Large intestine (tissue), 3 donors: ENCODE data around the gene SEC24D. TPM values are rescaled to one million over a fixed set of nuclear protein-coding genes. Genes with fewer than 3 reads are reported as not detected.

Source experiments
- DNase-seq, 2 donors: peaks; one replicate each; pipeline versions ENCODE4 v3.0.0 to v3.0.0-alpha.2; 2013
- H3K27ac ChIP-seq: one replicate; pipeline ENCODE4 v1.5.1; 2013; ENCODE audit warnings: low read length
- H3K27me3 ChIP-seq: 2 replicates; pipeline ENCODE4 v1.6.1; 2013; ENCODE audit warnings: low read length; ENCODE audit not compliant: control insufficient read depth, insufficient read depth
- H3K36me3 ChIP-seq: 2 replicates; pipeline ENCODE4 v1.6.1; 2013; ENCODE audit warnings: low read length; ENCODE audit not compliant: control insufficient read depth, insufficient read depth
- H3K4me1 ChIP-seq: one replicate; pipeline ENCODE4 v1.6.1; 2013; ENCODE audit warnings: low read length; ENCODE audit not compliant: control insufficient read depth, insufficient read depth
- H3K4me3 ChIP-seq: one replicate; pipeline ENCODE4 v1.5.1; 2013; ENCODE audit warnings: low read length
- H3K9me3 ChIP-seq: one replicate; pipeline ENCODE4 v1.6.1; 2013; ENCODE audit warnings: mild to moderate bottlenecking, low read depth, low read length, moderate library complexity; ENCODE audit not compliant: control insufficient read depth
- whole genome bisulfite sequencing: methylation state at CpG from one replicate; pipeline ENCODE4 v1.1.5; 2013; ENCODE audit warnings: low lambda C conversion rate; ENCODE audit not compliant: insufficient coverage; 5-methylcytosine and 5-hydroxymethylcytosine counted together
- polyA plus RNA-seq: library from polyadenylated mRNA; unstranded; fragments of 120-200 nt; gene quantifications from one replicate; pipeline ENCODE4 v1.2.1, GENCODE V29; 2013

Gene SEC24D
- polyA plus RNA-seq, 1 donor = 61.5 TPM

- no peaks in the 10 kb centered on the region for H3K9me3 ChIP-seq
- no CpG with 5 or more reads among the region's 2 CpGs for WGBS
- H3K4me1 ChIP-seq = no peaks in the 10 kb centered on the region
- H3K36me3 ChIP-seq = no peaks in the 10 kb centered on the region
- no peak overlapping the region for H3K27ac ChIP-seq
- no peak for DNase-seq
- H3K27me3 ChIP-seq = peaks cover 4% of the 10 kb centered on the region
- H3K4me3 ChIP-seq = no peak overlapping the region
Observed at GRCh38 chr4:118869808-118870342, 33.9 kb upstream of the SEC24D start.

- Histone ChIP-seq H3K4me1 (no peaks in the 10 kb centered on the region), H3K36me3 (no peaks in the 10 kb centered on the region), H3K27ac (no peak overlapping the region), H3K27me3 (peaks cover 6% of the 10 kb centered on the region), H3K9me3 (no peaks in the 10 kb centered on the region), H3K4me3 (no peak overlapping the region)
- DNase-seq = no peak
- 83% methylated on average over 2 of the region's 3 CpGs for WGBS
Observed at GRCh38 chr4:118867311-118868067, 31.6 kb upstream of the SEC24D start.

GRCh38 chr4:118866442-118866841 lies 30.5 kb upstream of the SEC24D start:
- no CpG with 5 or more reads among the region's 1 CpG for WGBS
- Histone ChIP-seq H3K27ac (no peak overlapping the region), H3K9me3 (no peaks in the 10 kb centered on the region), H3K36me3 (no peaks in the 10 kb centered on the region), H3K27me3 (peaks cover 6% of the 10 kb centered on the region), H3K4me1 (no peaks in the 10 kb centered on the region), H3K4me3 (no peak overlapping the region)
- no peak for DNase-seq

GRCh38 chr4:118865091-118865708 lies 29.3 kb upstream of the SEC24D start:
- H3K9me3 ChIP-seq = no peaks in the 10 kb centered on the region
- no peak overlapping the region for H3K27ac ChIP-seq
- H3K4me1 ChIP-seq = no peaks in the 10 kb centered on the region
- no CpG with 5 or more reads among the region's 5 CpGs for WGBS
- H3K36me3 ChIP-seq = no peaks in the 10 kb centered on the region
- DNase-seq = peak; percentile 30 to 45
- no peak overlapping the region for H3K4me3 ChIP-seq
- H3K27me3 ChIP-seq = peaks cover 6% of the 10 kb centered on the region

- no peaks in the 10 kb centered on the region for H3K9me3 ChIP-seq
- H3K27me3 ChIP-seq = peaks cover 2% of the 10 kb centered on the region
- H3K27ac ChIP-seq = no peak overlapping the region
- H3K4me3 ChIP-seq = no peak overlapping the region
- H3K36me3 ChIP-seq = no peaks in the 10 kb centered on the region
- no peak for DNase-seq
- WGBS = no CpG with 5 or more reads among the region's 2 CpGs
- H3K4me1 ChIP-seq = no peaks in the 10 kb centered on the region
Observed at GRCh38 chr4:118858779-118859178, 22.9 kb upstream of the SEC24D start.

GRCh38 chr4:118857760-118858159 lies 21.8 kb upstream of the SEC24D start:
- 83% methylated on average over 2 of the region's 2 CpGs for WGBS
- no peaks in the 10 kb centered on the region for H3K36me3 ChIP-seq

GRCh38 chr4:118850488-118851173 lies 14.7 kb upstream of the SEC24D start:
- Histone ChIP-seq H3K27ac (peak overlapping the region; percentile 52), H3K36me3 (no peaks in the 10 kb centered on the region), H3K9me3 (no peaks in the 10 kb centered on the region), H3K4me3 (peak overlapping the region; percentile 52), H3K4me1 (no peaks in the 10 kb centered on the region), H3K27me3 (no peaks in the 10 kb centered on the region)
- DNase-seq = peak; percentile 19 to 62
- 38% methylated on average over 6 of the region's 8 CpGs for WGBS

More at GRCh38 chr4:118857760-118858159, 21.8 kb upstream of the SEC24D start:
- no peak for DNase-seq
- no peak overlapping the region for H3K4me3 ChIP-seq
- no peaks in the 10 kb centered on the region for H3K9me3 ChIP-seq
- H3K4me1 ChIP-seq = no peaks in the 10 kb centered on the region
- H3K27me3 ChIP-seq = no peaks in the 10 kb centered on the region
- H3K27ac ChIP-seq = no peak overlapping the region

- Histone ChIP-seq H3K27ac (no peak overlapping the region), H3K4me3 (peak overlapping the region; percentile 52), H3K4me1 (no peaks in the 10 kb centered on the region), H3K36me3 (no peaks in the 10 kb centered on the region), H3K27me3 (no peaks in the 10 kb centered on the region), H3K9me3 (no peaks in the 10 kb centered on the region)
- no CpG with 5 or more reads among the region's 2 CpGs for WGBS
- no peak for DNase-seq
Observed at GRCh38 chr4:118849867-118850487, 14.1 kb upstream of the SEC24D start.

GRCh38 chr4:118848901-118849300 lies 13.0 kb upstream of the SEC24D start:
- DNase-seq = no peak
- H3K27ac ChIP-seq = no peak overlapping the region
- H3K4me1 ChIP-seq = no peaks in the 10 kb centered on the region
- H3K9me3 ChIP-seq = no peaks in the 10 kb centered on the region
- H3K36me3 ChIP-seq = no peaks in the 10 kb centered on the region
- no peaks in the 10 kb centered on the region for H3K27me3 ChIP-seq
- H3K4me3 ChIP-seq = no peak overlapping the region

- DNase-seq = no peak
- Histone ChIP-seq H3K27me3 (no peaks in the 10 kb centered on the region), H3K27ac (no peak overlapping the region), H3K36me3 (no peaks in the 10 kb centered on the region), H3K9me3 (no peaks in the 10 kb centered on the region), H3K4me3 (no peak overlapping the region), H3K4me1 (no peaks in the 10 kb centered on the region)
- no CpG with 5 or more reads among the region's 7 CpGs for WGBS
Observed at GRCh38 chr4:118848242-118848641, 12.3 kb upstream of the SEC24D start.
